GM18873 (cell line): ENCODE data around the gene EPB41L5.
"Not testable (repeated sequence)": the region's sequence is repeated elsewhere in the genome, so short reads cannot be mapped to it uniquely, and the experiment has no call there.

Source experiments
- ATAC-seq: cut with Tn5 transposase; IDR thresholded peaks from one replicate; pipeline ENCODE4 v1.9.1; 2021; ENCODE audit warnings: mild to moderate bottlenecking, moderate library complexity, moderate number of reproducible peaks; ENCODE audit not compliant: unreplicated experiment, low FRiP score

The EPB41L5 gene

GRCh38 chr2:120012771-120013596 is at the start of gene EPB41L5:
EPB41L5 (plus strand) TSS chr2:120013077; CDS start chr2:120019085, 6,008 bp downstream.
- ATAC-seq: peak; percentile 81

DNA sequence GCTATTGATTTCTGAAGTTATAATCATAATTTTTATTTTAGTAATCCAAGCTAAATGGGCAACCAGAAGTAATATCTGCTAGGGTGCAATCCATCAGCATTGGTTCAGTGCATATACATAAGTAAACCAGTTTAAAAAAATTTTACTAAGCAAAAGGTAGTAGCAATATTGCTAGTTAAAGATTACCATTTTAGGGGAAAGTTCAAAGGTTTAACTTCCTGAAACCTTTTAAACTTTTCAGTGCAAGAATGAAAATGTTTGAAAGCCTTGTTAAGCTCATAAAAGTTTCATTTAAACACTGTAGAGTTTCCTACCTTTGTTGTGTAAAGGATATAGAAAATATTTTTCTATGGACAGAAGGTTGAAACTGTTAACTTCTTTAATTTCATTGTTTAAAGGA is 31.0 kb upstream of the EPB41L5 start:
- ATAC-seq: no peak

DNA sequence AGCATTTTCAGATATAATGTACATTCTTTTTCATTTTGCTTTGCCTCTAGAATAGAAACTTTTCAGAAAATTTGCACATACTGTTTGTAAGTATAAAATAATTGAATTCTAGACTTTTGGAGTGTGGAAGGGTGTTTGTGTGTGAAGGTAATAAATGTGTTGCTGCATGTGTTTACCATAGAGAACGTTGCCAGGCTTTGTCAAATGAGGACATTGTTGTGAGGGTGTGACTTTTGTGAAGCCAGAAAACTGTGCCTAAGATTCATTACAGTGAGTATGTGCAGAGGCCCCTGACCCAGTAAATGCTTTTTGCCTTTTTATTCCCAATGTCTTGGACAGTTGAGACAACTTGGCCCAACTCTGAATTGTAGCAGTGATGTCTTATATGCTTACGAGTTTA is 30.4 kb upstream of the EPB41L5 start:
- no peak for ATAC-seq

- no peak for ATAC-seq
Measured at GRCh38 chr2:119983108-119983507, 29.8 kb upstream of the EPB41L5 start.

- no peak for ATAC-seq
Measured at GRCh38 chr2:119996148-119996547, 16.7 kb upstream of the EPB41L5 start.

DNA sequence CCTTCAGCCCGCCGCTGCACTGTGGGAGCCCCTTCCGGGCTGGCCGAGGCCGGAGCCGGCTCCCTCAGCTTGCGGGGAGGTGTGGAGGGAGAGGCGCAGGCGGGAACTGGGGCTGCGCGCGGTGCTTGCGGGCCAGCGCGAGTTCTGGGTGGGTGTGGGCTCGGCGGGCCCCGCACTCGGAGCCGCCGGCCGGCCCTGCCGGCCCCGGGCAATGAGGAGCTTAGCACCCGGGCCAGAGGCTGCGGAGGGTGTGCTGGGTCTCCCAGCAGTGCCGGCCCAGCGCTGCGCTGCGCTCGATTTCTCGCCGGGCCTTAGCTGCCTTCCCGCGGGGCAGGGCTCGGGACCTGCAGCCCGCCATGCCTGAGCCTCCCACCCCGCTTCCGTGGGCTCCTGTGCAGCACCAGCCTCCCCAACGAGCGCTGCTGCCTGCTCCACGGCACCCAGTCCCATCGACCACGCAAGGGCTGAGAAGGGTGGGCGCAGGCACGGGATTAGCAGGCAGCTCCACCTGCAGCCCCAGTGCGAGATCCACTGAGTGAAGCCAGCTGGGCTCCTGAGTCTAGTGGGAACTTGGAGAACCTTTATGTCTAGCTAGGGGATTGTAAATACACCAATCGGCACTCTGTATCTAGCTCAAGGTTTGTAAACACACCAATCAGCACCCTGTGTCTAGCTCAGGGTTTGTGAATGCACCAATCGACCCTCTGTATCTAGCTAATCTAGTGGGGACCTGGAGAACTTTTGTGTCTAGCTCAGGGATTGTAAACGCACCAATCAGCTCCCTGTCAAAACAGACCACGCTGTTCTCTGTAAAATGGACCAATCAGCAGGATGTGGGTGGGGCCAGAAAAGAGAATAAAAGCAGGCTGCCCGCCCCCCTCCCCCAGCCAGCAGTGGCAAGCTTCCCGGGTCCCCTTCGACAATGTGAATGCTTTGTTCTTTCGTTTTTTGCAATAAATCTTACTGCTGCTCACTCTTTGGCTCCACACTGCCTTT is 15.7 kb upstream of the EPB41L5 start:
- not testable (repeated sequence) for ATAC-seq

- ATAC-seq: no peak
Measured at GRCh38 chr2:120001471-120001870, 11.4 kb upstream of the EPB41L5 start.

- ATAC-seq: no peak
Measured at GRCh38 chr2:120004254-120004653, 8.6 kb upstream of the EPB41L5 start.

DNA sequence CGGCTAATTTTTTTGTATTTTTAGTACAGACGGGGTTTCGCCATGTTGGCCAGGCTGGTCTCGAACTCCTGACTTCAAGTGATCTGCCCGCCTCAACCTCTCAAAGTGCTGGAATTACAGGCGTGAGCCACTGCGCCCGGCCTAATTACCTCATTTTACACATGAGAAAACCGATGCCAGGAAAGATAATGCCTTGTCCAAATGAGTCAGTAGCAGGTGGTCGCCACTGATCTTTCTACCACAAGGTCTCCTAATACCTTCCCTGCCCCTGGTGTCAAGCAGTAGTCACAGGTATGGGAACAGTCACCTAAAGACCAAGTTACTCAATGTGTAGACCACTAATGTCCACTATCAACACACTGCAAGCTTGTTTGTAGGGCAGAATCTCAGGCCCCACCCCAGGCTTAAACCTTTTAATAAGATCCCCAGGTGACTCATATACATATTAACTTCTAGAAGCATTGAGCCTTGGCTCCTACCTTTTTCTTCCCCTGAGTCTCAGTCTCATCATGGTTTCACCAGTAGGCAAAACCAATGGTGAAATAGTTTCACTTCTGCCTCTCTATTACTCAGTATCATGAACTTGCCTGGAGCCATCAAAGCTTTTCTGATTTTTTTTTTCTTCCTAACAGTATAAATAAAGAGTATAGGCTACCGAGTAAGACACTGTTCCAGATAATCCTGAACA is 6.9 kb upstream of the EPB41L5 start:
- ATAC-seq: peak; percentile 79

DNA sequence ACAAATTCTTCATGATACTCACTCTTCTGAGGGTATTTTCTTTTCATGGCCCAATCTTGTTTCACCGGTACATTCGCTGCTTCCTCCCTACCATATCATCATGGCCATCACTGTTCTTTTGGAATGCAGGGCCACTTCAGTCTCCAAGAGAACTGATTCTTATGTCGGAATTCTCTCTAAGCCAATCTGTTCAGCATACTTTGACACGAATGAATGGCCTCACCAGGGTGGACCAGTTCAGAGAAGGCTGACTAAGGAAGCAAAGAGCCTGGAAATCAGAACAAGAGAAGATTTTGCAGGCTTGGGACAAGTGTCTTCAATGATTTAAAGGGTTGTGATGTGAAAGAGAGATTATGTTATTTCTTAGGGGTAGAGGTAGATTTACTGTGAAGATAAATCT is 5.0 kb upstream of the EPB41L5 start:
- ATAC-seq: no peak

DNA sequence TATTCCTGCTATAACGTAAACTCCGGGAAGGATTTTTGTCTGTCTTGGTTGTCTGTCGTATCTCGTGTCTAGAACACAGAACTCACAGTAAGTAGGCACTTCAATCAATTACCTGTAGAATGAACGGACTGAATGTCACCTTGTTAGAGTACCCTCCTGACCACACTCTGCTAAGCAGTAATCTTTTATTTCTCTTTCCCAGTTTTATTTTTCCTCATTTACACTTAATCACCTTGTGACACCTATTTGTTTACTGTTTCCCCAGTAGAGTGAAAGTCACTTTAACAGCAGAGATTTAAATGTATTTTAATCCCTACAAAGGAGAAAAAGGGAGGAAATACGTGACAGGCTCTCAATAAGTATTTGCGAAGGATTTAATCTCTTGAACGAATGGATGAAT is 514 bp upstream of the EPB41L5 start:
- ATAC-seq: no peak

DNA sequence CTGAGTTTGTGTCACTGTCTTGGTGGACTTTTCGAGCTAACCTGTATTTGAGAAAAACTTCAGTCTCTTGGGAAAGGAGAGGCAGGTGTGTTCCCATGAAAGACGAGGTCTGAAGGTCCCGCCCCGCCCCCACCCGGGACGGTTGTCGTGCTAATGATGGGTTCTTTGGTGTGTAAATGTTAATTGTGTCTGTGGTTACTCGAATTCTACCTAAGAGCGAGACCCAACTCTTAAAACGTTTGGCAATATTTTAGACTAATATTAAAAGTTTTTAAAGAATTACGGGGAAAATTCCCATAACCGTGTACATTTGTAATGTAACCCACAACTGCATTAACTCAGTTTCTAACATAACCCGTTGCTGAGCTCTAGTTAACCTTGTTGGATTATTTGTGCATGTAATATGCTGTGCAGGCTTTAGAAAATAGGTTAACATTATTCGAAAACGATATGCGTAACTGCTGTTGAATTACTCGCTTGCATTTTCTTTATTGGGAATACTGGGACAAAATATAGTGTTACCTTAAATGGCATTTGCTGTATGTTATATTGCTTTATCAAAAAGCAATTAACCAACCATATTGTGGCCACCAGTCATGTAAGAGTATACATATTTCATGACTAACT is 833 bp downstream of the EPB41L5 start:
- ATAC-seq: no peak

GRCh38 chr2:120014226-120014980 is 1.5 kb downstream of the EPB41L5 start:
- ATAC-seq: no peak

DNA sequence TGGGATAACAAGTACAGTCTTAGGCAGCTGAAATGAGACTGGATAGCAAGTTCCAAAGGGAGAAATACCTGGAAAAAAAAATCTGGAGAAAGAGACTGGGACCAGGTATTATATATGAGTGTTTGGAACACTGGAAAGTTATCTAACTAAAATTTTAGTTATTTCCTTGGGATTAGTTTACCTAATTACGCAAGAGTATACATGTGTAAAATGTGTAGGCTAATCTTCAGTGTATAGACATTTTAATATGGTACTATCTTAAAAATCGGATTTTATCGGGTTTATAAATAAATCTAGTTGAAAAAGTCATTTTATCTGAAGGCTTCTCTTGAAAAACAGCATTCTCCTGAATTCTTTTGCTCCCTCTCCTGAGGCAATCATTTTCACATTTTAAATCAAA is 3.9 kb downstream of the EPB41L5 start:
- no peak for ATAC-seq

GRCh38 chr2:120017201-120017600 is 4.3 kb downstream of the EPB41L5 start:
- ATAC-seq: no peak

GRCh38 chr2:120018549-120018948 is 5.7 kb downstream of the EPB41L5 start:
- no peak for ATAC-seq

GRCh38 chr2:120020554-120020953 is 7.7 kb downstream of the EPB41L5 start:
- ATAC-seq: no peak

- not testable (repeated sequence) for ATAC-seq
Measured at GRCh38 chr2:120022505-120022904, 9.6 kb downstream of the EPB41L5 start.

- no peak for ATAC-seq
Measured at GRCh38 chr2:120026890-120027289, 14.0 kb downstream of the EPB41L5 start.
